Measurements from ENCODE around the gene PIEZO1.
"Not testable (repeated sequence)": the region's sequence is repeated elsewhere in the genome, so short reads cannot be mapped to it uniquely, and the experiment has no call there.

Gene PIEZO1

GRCh38 chr16:88785106-88785924 is at the start of gene PIEZO1:
TSS of gene PIEZO1 (minus strand) at chr16:88785220. CDS start at chr16:88784964, 256 bp downstream.
- peak in 1 of 2 experiments; percentile 61 for DNase-seq

- no peak for DNase-seq
Measured at GRCh38 chr16:88834670-88835069, 49.6 kb upstream of the PIEZO1 start.

- DNase-seq: no peak
Measured at GRCh38 chr16:88833086-88833485, 48.1 kb upstream of the PIEZO1 start.

- DNase-seq: no peak
Measured at GRCh38 chr16:88831838-88832237, 46.8 kb upstream of the PIEZO1 start.

GRCh38 chr16:88830783-88831182 is 45.8 kb upstream of the PIEZO1 start:
- no peak for DNase-seq

- no peak for DNase-seq
Measured at GRCh38 chr16:88830258-88830657, 45.2 kb upstream of the PIEZO1 start.

GRCh38 chr16:88828711-88829110 is 43.7 kb upstream of the PIEZO1 start:
- no peak for DNase-seq

GRCh38 chr16:88827727-88828126 is 42.7 kb upstream of the PIEZO1 start:
- DNase-seq: no peak

GRCh38 chr16:88826070-88826840 is 41.2 kb upstream of the PIEZO1 start:
- no peak for DNase-seq

- no peak for DNase-seq
Measured at GRCh38 chr16:88825146-88825545, 40.1 kb upstream of the PIEZO1 start.

- no peak for DNase-seq
Measured at GRCh38 chr16:88824256-88825077, 39.4 kb upstream of the PIEZO1 start.

GRCh38 chr16:88823646-88824045 is 38.6 kb upstream of the PIEZO1 start:
- not testable (repeated sequence) for DNase-seq

GRCh38 chr16:88822281-88823040 is 37.4 kb upstream of the PIEZO1 start:
- no peak for DNase-seq

GRCh38 chr16:88821168-88821850 is 36.3 kb upstream of the PIEZO1 start:
- DNase-seq: peak in 1 of 2 experiments; percentile 29

- DNase-seq: no peak
Measured at GRCh38 chr16:88820385-88821025, 35.5 kb upstream of the PIEZO1 start.

- no peak for DNase-seq
Measured at GRCh38 chr16:88819126-88819525, 34.1 kb upstream of the PIEZO1 start.

- no peak for DNase-seq
Measured at GRCh38 chr16:88818575-88818874, 33.5 kb upstream of the PIEZO1 start.

GRCh38 chr16:88817785-88818574 is 33.0 kb upstream of the PIEZO1 start:
- no peak for DNase-seq

- no peak for DNase-seq
Measured at GRCh38 chr16:88816736-88817535, 31.9 kb upstream of the PIEZO1 start.

Measured in NCI-H526 (cell line).